Neural cell (in vitro differentiated cells): Measurements from ENCODE around the gene DEAF1. TPM values are rescaled to one million over a fixed set of nuclear protein-coding genes. Genes with fewer than 3 reads are reported as not detected.
"Not testable (repeated sequence)": the region's sequence is repeated elsewhere in the genome, so short reads cannot be mapped to it uniquely, and the experiment has no call there.

Experiments used
- H2AFZ ChIP-seq: fragments of 200-600, 300-800 bp; sonication (generic), shearing (Covaris generic); 2 replicates; pipeline ENCODE4 v1.6.0; 2014; ENCODE audit warnings: low read depth, mild to moderate bottlenecking, antibody characterized with exemption, low read length, moderate library complexity
- H3F3A ChIP-seq: fragments of 200-600 bp; shearing (Covaris generic); 2 replicates; pipeline ENCODE4 v1.6.1; 2016; ENCODE audit warnings: mild to moderate bottlenecking, moderate library complexity, mixed read lengths, antibody characterized with exemption, low read length; ENCODE audit not compliant: insufficient read depth, poor library complexity, severe bottlenecking
- H3K27ac ChIP-seq: fragments of 200-600, 300-800 bp; sonication (generic), shearing (Covaris generic); 2 replicates; pipeline ENCODE4 v1.5.1; 2014; ENCODE audit warnings: mild to moderate bottlenecking, low read length, moderate library complexity
- H3K27me3 ChIP-seq: fragments of 300-800, 200-600 bp; sonication (generic), shearing (Covaris generic); 2 replicates; pipeline ENCODE4 v1.6.0; 2014; ENCODE audit warnings: mild to moderate bottlenecking, low read depth, low read length, moderate library complexity; ENCODE audit not compliant: insufficient read depth
- H3K36me3 ChIP-seq: fragments of 300-800, 200-600 bp; sonication (generic), shearing (Covaris generic); 2 replicates; pipeline ENCODE4 v1.5.1; 2014; ENCODE audit warnings: mild to moderate bottlenecking, antibody characterized with exemption, low read length, moderate library complexity; ENCODE audit not compliant: insufficient read depth
- H3K4me2 ChIP-seq: fragments of 300-800, 200-600 bp; sonication (generic), shearing (Covaris generic); 2 replicates; pipeline ENCODE4 v1.6.0; 2014; ENCODE audit warnings: mild to moderate bottlenecking, low read length
- H3K4me3 ChIP-seq: fragments of 300-800, 200-600 bp; sonication (generic), shearing (Covaris generic); 2 replicates; pipeline ENCODE4 v1.5.1; 2014; ENCODE audit warnings: mild to moderate bottlenecking, low read length, moderate library complexity
- H3K79me2 ChIP-seq: fragments of 200-600 bp; shearing (Covaris generic); replicated peaks from 2 replicates; pipeline ENCODE4 v1.6.0; 2014; ENCODE audit warnings: mild to moderate bottlenecking, low read length, moderate library complexity; ENCODE audit not compliant: insufficient read depth
- H3K9ac ChIP-seq: fragments of 300-800, 200-600 bp; sonication (generic), shearing (Covaris generic); 2 replicates; pipeline ENCODE4 v1.6.1; 2016; ENCODE audit warnings: mild to moderate bottlenecking, low read length, mixed read lengths
- H3K9me2 ChIP-seq: fragments of 200-600 bp; shearing (Covaris generic); 2 replicates; pipeline ENCODE4 v1.6.1; 2016; ENCODE audit warnings: mild to moderate bottlenecking, low read length, mixed read lengths; ENCODE audit not compliant: insufficient read depth
- H3K9me3 ChIP-seq: fragments of 200-600, 300-800 bp; sonication (generic), shearing (Covaris generic); 2 replicates; pipeline ENCODE4 v1.6.1; 2016; ENCODE audit warnings: mild to moderate bottlenecking, mixed run types, low read length, moderate library complexity, mixed read lengths
- H4K20me1 ChIP-seq: fragments of 200-600 bp; shearing (Covaris generic); 2 replicates; pipeline ENCODE4 v1.6.1; 2016; ENCODE audit warnings: mild to moderate bottlenecking, mixed run types; ENCODE audit not compliant: insufficient read depth
- CTCF ChIP-seq: fragments of 450-650 bp; IDR thresholded peaks from 2 replicates; pipeline ENCODE4 v1.5.1; 2014; ENCODE audit warnings: antibody characterized with exemption, mild to moderate bottlenecking, moderate library complexity; ENCODE audit not compliant: poor library complexity, severe bottlenecking
- EP300 ChIP-seq: fragments of 450-650 bp; conservative IDR thresholded peaks from 2 replicates; pipeline ENCODE4 v1.6.1; 2014; ENCODE audit warnings: antibody characterized with exemption, mild to moderate bottlenecking, moderate library complexity; ENCODE audit not compliant: poor library complexity, severe bottlenecking
- EZH2 ChIP-seq: fragments of 200-600, 300-800 bp; shearing (Covaris generic), sonication (generic); IDR thresholded peaks from 2 replicates; pipeline ENCODE4 v1.6.1; 2014; ENCODE audit warnings: antibody characterized with exemption, low read length, borderline replicate concordance, mild to moderate bottlenecking; ENCODE audit not compliant: insufficient read depth, poor library complexity, severe bottlenecking
- MXI1 ChIP-seq: fragments of 450-650 bp; conservative IDR thresholded peaks from 2 replicates; pipeline ENCODE4 v1.6.1; 2014; ENCODE audit warnings: antibody characterized with exemption, mild to moderate bottlenecking; ENCODE audit not compliant: poor library complexity, severe bottlenecking
- POLR2AphosphoS5 ChIP-seq: IDR thresholded peaks from 2 replicates; pipeline ENCODE4 v1.6.1; 2012
- RAD21 ChIP-seq: fragments of 450-650 bp; conservative IDR thresholded peaks from 2 replicates; pipeline ENCODE4 v1.6.1; 2014; ENCODE audit warnings: antibody characterized with exemption, mild to moderate bottlenecking, moderate library complexity
- REST ChIP-seq: IDR thresholded peaks from 2 replicates; pipeline ENCODE4 v1.6.1; 2012; ENCODE audit warnings: borderline replicate concordance
- SMC3 ChIP-seq: fragments of 450-650 bp; conservative IDR thresholded peaks from 2 replicates; pipeline ENCODE4 v1.6.1; 2014; ENCODE audit warnings: antibody characterized with exemption, mild to moderate bottlenecking, moderate library complexity; ENCODE audit not compliant: poor library complexity
- TAF1 ChIP-seq: IDR thresholded peaks from 2 replicates; pipeline ENCODE4 v1.6.1; 2012; ENCODE audit warnings: low read depth
- polyA plus RNA-seq: library from polyadenylated mRNA; depleted of rRNA; stranded (reverse); fragments of >200 nt; gene quantifications from 2 replicates; pipeline ENCODE4 v1.2.3, GENCODE V29; 2014

Gene DEAF1
- polyA plus RNA-seq, 1 donor from 2014 or later, result 87.6 TPM

GRCh38 chr11:742156-742546 is 47.1 kb upstream of the DEAF1 start:
- Histone ChIP-seq H3K9ac (no peak overlapping the region), H3F3A (no peaks in the 10 kb centered on the region), H3K79me2 (no peaks in the 10 kb centered on the region), H3K27me3 (no peaks in the 10 kb centered on the region), H3K4me2 (no peak overlapping the region), H3K4me3 (no peak overlapping the region), H3K36me3 (no peaks in the 10 kb centered on the region), H3K9me2 (no peaks in the 10 kb centered on the region), H4K20me1 (no peaks in the 10 kb centered on the region), H3K27ac (no peak overlapping the region), H3K9me3 (no peaks in the 10 kb centered on the region), H2AFZ (no peak overlapping the region)
- TF ChIP-seq RAD21, result no peak
- TF ChIP-seq SMC3, result no peak
- no peak for TF ChIP-seq CTCF
- TF ChIP-seq EP300, result no peak
- TF ChIP-seq EZH2, result no peak
- TF ChIP-seq POLR2AphosphoS5, result no peak
- TF ChIP-seq MXI1, result no peak
- TF ChIP-seq TAF1, result no peak
- TF ChIP-seq REST, result no peak

- not testable (repeated sequence) for H3K9me3 ChIP-seq, H4K20me1 ChIP-seq, H3K27ac ChIP-seq, H3K36me3 ChIP-seq, H3K79me2 ChIP-seq, H3K4me3 ChIP-seq, H2AFZ ChIP-seq, H3K4me2 ChIP-seq, H3K9me2 ChIP-seq, H3K9ac ChIP-seq, H3K27me3 ChIP-seq, H3F3A ChIP-seq
Observed at GRCh38 chr11:737899-738298, 42.9 kb upstream of the DEAF1 start.

GRCh38 chr11:737366-737765 is 42.3 kb upstream of the DEAF1 start:
- Histone ChIP-seq H3K4me3 (no peak overlapping the region), H2AFZ (no peak overlapping the region)

More at GRCh38 chr11:737366-737765, 42.3 kb upstream of the DEAF1 start:
- H4K20me1 ChIP-seq, result no peaks in the 10 kb centered on the region
- TF ChIP-seq TAF1 (no peak), EP300 (no peak), CTCF (no peak), REST (no peak), MXI1 (no peak), SMC3 (no peak), RAD21 (no peak), EZH2 (no peak), POLR2AphosphoS5 (no peak)
- no peaks in the 10 kb centered on the region for H3F3A ChIP-seq
- H3K27ac ChIP-seq, result no peak overlapping the region
- H3K4me2 ChIP-seq, result no peak overlapping the region
- no peaks in the 10 kb centered on the region for H3K9me2 ChIP-seq
- H3K36me3 ChIP-seq, result no peaks in the 10 kb centered on the region
- no peak overlapping the region for H3K9ac ChIP-seq
- H3K79me2 ChIP-seq, result no peaks in the 10 kb centered on the region
- no peaks in the 10 kb centered on the region for H3K9me3 ChIP-seq
- H3K27me3 ChIP-seq, result no peaks in the 10 kb centered on the region
